GM23338 (cell line): ENCODE data around the gene PARVG. TPM values are rescaled to one million over a fixed set of nuclear protein-coding genes. Genes with fewer than 3 reads are reported as not detected.

Experiments
- ATAC-seq: fragments of 200-7000 bp; cut with Tn5 transposase; 3 replicates; pipeline ENCODE4 v1.9.1; 2020
- DNase-seq: peaks from one replicate; pipeline ENCODE4 v3.0.0-alpha.2; 2015; ENCODE audit warnings: low spot score
- H2AFZ ChIP-seq: fragments of 200-600 bp; sonication (generic); 2 replicates; pipeline ENCODE4 v1.8.0; 2016; ENCODE audit warnings: antibody characterized with exemption, mild to moderate bottlenecking, moderate library complexity
- H3F3A ChIP-seq: fragments of 200-600 bp; sonication (generic); replicated peaks from 2 replicates; pipeline ENCODE4 v1.8.0; 2017; ENCODE audit warnings: antibody characterized with exemption, mixed run types, low read depth
- H3K27ac ChIP-seq: fragments of 200-600 bp; sonication (generic); 2 replicates; pipeline ENCODE4 v1.6.1; 2016; ENCODE audit warnings: low read depth
- H3K27me3 ChIP-seq: fragments of 200-600 bp; sonication (generic); 2 replicates; pipeline ENCODE4 v1.8.0; 2016; ENCODE audit warnings: mild to moderate bottlenecking, mixed run types, moderate library complexity; ENCODE audit not compliant: insufficient read depth
- H3K36me3 ChIP-seq: fragments of 200-600 bp; sonication (generic); 2 replicates; pipeline ENCODE4 v1.8.0; 2016; ENCODE audit warnings: mild to moderate bottlenecking; ENCODE audit not compliant: insufficient read depth
- H3K4me1 ChIP-seq: fragments of 200-600 bp; sonication (generic); 2 replicates; pipeline ENCODE4 v1.8.0; 2016; ENCODE audit warnings: mild to moderate bottlenecking, moderate library complexity; ENCODE audit not compliant: insufficient read depth
- H3K4me2 ChIP-seq: fragments of 200-600 bp; sonication (generic); 2 replicates; pipeline ENCODE4 v1.7.1; 2017; ENCODE audit warnings: mixed run types
- H3K4me3 ChIP-seq: fragments of 200-600 bp; sonication (generic); 2 replicates; pipeline ENCODE4 v1.6.1; 2016; ENCODE audit warnings: mixed run types
- H3K79me2 ChIP-seq: fragments of 200-600 bp; sonication (generic); replicated peaks from 2 replicates; pipeline ENCODE4 v1.8.0; 2017; ENCODE audit warnings: mild to moderate bottlenecking; ENCODE audit not compliant: insufficient read depth
- H3K9me2 ChIP-seq: fragments of 200-600 bp; sonication (generic); 2 replicates; pipeline ENCODE4 v1.8.0; 2017; ENCODE audit not compliant: insufficient read depth
- H4K20me1 ChIP-seq: fragments of 200-600 bp; sonication (generic); replicated peaks from 2 replicates; pipeline ENCODE4 v1.8.0; 2017; ENCODE audit warnings: mild to moderate bottlenecking; ENCODE audit not compliant: insufficient read depth
- H3K27ac Mint-ChIP-seq: 2 replicates; pipeline ENCODE4 v1.8.0; 2020; ENCODE audit warnings: inconsistent platforms, mild to moderate bottlenecking, moderate library complexity, mixed read lengths
- H3K27me3 Mint-ChIP-seq: 3 replicates; pipeline ENCODE4 v1.8.0; 2022; ENCODE audit warnings: low read depth, mild to moderate bottlenecking, moderate library complexity, mixed read lengths, inconsistent platforms; ENCODE audit not compliant: insufficient read depth, poor library complexity
- H3K36me3 Mint-ChIP-seq: 3 replicates; pipeline ENCODE4 v1.8.0; 2021; ENCODE audit warnings: low read depth, mild to moderate bottlenecking, inconsistent platforms, moderate library complexity, mixed read lengths
- H3K4me1 Mint-ChIP-seq: 3 replicates; pipeline ENCODE4 v1.8.0; 2020; ENCODE audit warnings: mild to moderate bottlenecking, inconsistent platforms, mixed read lengths
- H3K4me3 Mint-ChIP-seq: 3 replicates; pipeline ENCODE4 v1.8.0; 2021; ENCODE audit warnings: moderate library complexity, mild to moderate bottlenecking, inconsistent platforms, mixed read lengths
- H3K9me3 Mint-ChIP-seq: 3 replicates; pipeline ENCODE4 v1.8.0; 2020; ENCODE audit warnings: moderate library complexity, mild to moderate bottlenecking, inconsistent platforms, mixed read lengths
- CREB1 ChIP-seq: fragments of 250-450 bp; sonication (Bioruptor Pico); IDR thresholded peaks from 2 replicates; pipeline ENCODE4 v1.5.0; 2020; ENCODE audit warnings: low read depth, mild to moderate bottlenecking, moderate library complexity
- CTCF ChIP-seq, 2 experiments: fragments of 200-600 bp in 1 of 2; sonication (generic) in 1 of 2; conservative IDR thresholded peaks; 2 replicates each; pipeline versions ENCODE4 v1.5.1 to v1.6.1; 2016 to 2017; ENCODE audit warnings: antibody characterized with exemption in 2 of 2, low read depth in 2 of 2, mild to moderate bottlenecking in 2 of 2, moderate library complexity in 1 of 2
- ETS1 ChIP-seq: IDR thresholded peaks from 2 replicates; pipeline ENCODE4 v1.6.1; 2016; ENCODE audit warnings: antibody characterized with exemption
- EZH2 ChIP-seq: fragments of 200-600 bp; sonication (generic); IDR thresholded peaks from one replicate; pipeline ENCODE4 v1.8.0; 2017; ENCODE audit warnings: antibody characterized with exemption, mild to moderate bottlenecking, low read depth; ENCODE audit not compliant: unreplicated experiment
- EZH2phosphoT487 ChIP-seq: fragments of 200-600 bp; sonication (generic); IDR thresholded peaks from one replicate; pipeline ENCODE4 v1.8.1; 2018; ENCODE audit warnings: antibody characterized with exemption; ENCODE audit not compliant: unreplicated experiment
- JUNB ChIP-seq: IDR thresholded peaks from one replicate; pipeline ENCODE4 v1.6.1; 2016; ENCODE audit warnings: antibody characterized with exemption; ENCODE audit not compliant: unreplicated experiment
- NANOG ChIP-seq: IDR thresholded peaks from 2 replicates; pipeline ENCODE4 v1.6.1; 2016; ENCODE audit warnings: antibody characterized with exemption, borderline replicate concordance
- POLR2AphosphoS5 ChIP-seq: IDR thresholded peaks from 2 replicates; pipeline ENCODE4 v1.6.1; 2016; ENCODE audit warnings: antibody characterized with exemption, low read depth
- STAT1 ChIP-seq: IDR thresholded peaks from one replicate; pipeline ENCODE4 v1.6.1; 2016; ENCODE audit warnings: antibody characterized with exemption; ENCODE audit not compliant: unreplicated experiment
- ZNF114 ChIP-seq: fragments of 250-450 bp; sonication (Bioruptor Pico); IDR thresholded peaks from 2 replicates; pipeline ENCODE4 v1.5.0; 2020; ENCODE audit warnings: mild to moderate bottlenecking, moderate library complexity
- ZNF331 ChIP-seq: fragments of 250-450 bp; sonication (Bioruptor Pico); IDR thresholded peaks from 2 replicates; pipeline ENCODE4 v1.5.0; 2020; ENCODE audit warnings: low read depth, mild to moderate bottlenecking, moderate library complexity
- ZNF462 ChIP-seq: fragments of 250-450 bp; sonication (Bioruptor Pico); IDR thresholded peaks from 2 replicates; pipeline ENCODE4 v1.5.0; 2020; ENCODE audit warnings: mild to moderate bottlenecking, moderate library complexity
- polyA plus RNA-seq: library from polyadenylated mRNA; unstranded; fragments of >200 nt; fragmentation: Nextera tagmentation; extraction: Ambion mirVana; gene quantifications from 2 replicates; pipeline ENCODE4 v1.2.1, GENCODE V29; 2016
- total RNA-seq: library from RNA; depleted of rRNA; stranded (reverse); fragments of >200 nt; shearing (Covaris generic); gene quantifications from 2 replicates; pipeline ENCODE4 v1.2.3, GENCODE V29; 2014

Gene PARVG
- total and polyA plus RNA-seq, 2 experiments from 2014 or later: 0.14 to 0.31 TPM

- TF ChIP-seq ZNF462 (no peak), STAT1 (no peak), CREB1 (CRISPR knock-in tag) (no peak), ZNF331 (no peak), CTCF (conservative IDR thresholded peaks at IDR 0.05; ENCODE audit: low read depth in 2 of 2) (no peak), NANOG (no peak), JUNB (no peak)
Measured at GRCh38 chr22:44184006-44184405, 3.3 kb downstream of the PARVG start (continued).

GRCh38 chr22:44185237-44186120 is 4.8 kb downstream of the PARVG start:
- no peak for DNase-seq
- TF ChIP-seq CREB1 (CRISPR knock-in tag): no peak
- TF ChIP-seq ZNF114 (CRISPR knock-in tag): no peak
- TF ChIP-seq POLR2AphosphoS5: no peak
- no peak for TF ChIP-seq NANOG
- TF ChIP-seq ETS1: no peak
- TF ChIP-seq JUNB: no peak
- no peak for TF ChIP-seq ZNF331
- no peak for TF ChIP-seq EZH2phosphoT487
- TF ChIP-seq EZH2: no peak
- no peak for TF ChIP-seq CTCF (conservative IDR thresholded peaks at IDR 0.05; ENCODE audit: low read depth in 2 of 2)

More at GRCh38 chr22:44185237-44186120, 4.8 kb downstream of the PARVG start:
- Histone ChIP-seq H3K9me2 (no peaks in the 10 kb centered on the region), H3K27me3 (no peaks in the 10 kb centered on the region), H3K4me3 (no peak overlapping the region), H2AFZ (no peak overlapping the region), H3F3A (no peaks in the 10 kb centered on the region), H3K27ac (no peak overlapping the region), H3K4me1 (no peaks in the 10 kb centered on the region), H4K20me1 (no peaks in the 10 kb centered on the region), H3K79me2 (no peaks in the 10 kb centered on the region), H3K36me3 (no peaks in the 10 kb centered on the region), H3K4me2 (no peak overlapping the region)
- Mint-ChIP-seq H3K9me3 (no peaks in the 10 kb centered on the region), H3K4me3 (no peak overlapping the region), H3K36me3 (no peaks in the 10 kb centered on the region; the same call in 2 of the 3 replicates), H3K27me3 (peaks cover 7% of the 10 kb centered on the region), H3K4me1 (peaks cover 7% of the 10 kb centered on the region), H3K27ac (no peak overlapping the region)
- no peak for ATAC-seq
